ENCODE measurements around the gene PLN. TPM values are rescaled to one million over a fixed set of nuclear protein-coding genes. Genes with fewer than 3 reads are reported as not detected.

Gene PLN
- total and polyA plus RNA-seq, 2 experiments from 2014 or later, result not detected

DNA sequence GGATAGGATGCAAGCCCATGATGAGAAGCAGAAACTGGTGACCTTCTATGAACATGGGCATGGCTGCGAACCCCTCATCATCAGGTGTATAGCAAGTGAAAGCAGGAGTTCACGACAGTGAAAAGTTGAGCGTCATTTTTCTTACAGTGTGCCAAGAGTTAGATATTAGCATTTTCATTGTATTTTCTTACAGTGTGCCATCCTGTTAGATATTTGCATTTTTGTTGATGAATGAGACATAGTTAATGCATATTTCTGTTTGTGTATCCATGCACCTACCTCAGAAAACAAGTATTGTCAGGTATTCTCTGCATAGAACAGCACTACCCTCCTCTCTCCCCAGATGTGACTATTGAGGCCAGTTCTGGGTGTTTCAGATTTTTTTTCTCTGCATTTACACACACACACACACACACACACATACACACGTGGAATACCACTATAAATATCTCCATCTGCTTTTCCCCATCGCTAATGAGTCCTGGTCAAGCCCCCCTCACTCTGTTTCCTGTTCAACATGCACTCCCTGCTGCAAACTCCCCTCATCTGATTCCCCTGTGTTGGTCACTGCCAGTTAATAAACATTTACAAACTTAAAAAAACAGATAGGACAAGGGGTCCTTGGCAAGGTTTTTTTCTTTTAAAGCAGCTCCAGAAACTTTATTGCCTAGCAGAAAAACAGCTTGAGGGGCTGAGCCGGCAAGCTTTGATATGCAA, 41.7 kb downstream of the PLN start:
- no peak overlapping the region for H3K9ac ChIP-seq
- H3K27ac ChIP-seq, result 0 out of 2 replicates have a peak overlapping the region, but pooled peaks have one; percentile 11
- no peaks in the 10 kb centered on the region for H3K36me3 ChIP-seq (ENCODE audit: low read depth)
- H3K27me3 ChIP-seq (replicated peaks; ENCODE audit: insufficient read depth), result no peaks in the 10 kb centered on the region
- DNase-seq, result no peak
- peak overlapping the region; percentile 52 for H3K4me2 ChIP-seq (ENCODE audit: unreplicated experiment)
- H3K4me1 ChIP-seq (ENCODE audit: insufficient read depth), result peaks cover 14% of the 10 kb centered on the region; the same call in 1 of the 2 replicates
- peaks cover 99% of the 10 kb centered on the region for H3K79me2 ChIP-seq (ENCODE audit: insufficient read depth)
- 22 to 25% methylated on average over 6 of the region's 6 CpGs for WGBS, 2 experiments (ENCODE audit: low coverage in 1 of 2, low lambda C conversion rate in 2 of 2, missing lambda C conversion rate in 2 of 2)
- 0 out of 2 replicates have a peak, but pooled peaks cover 13% of the 10 kb centered on the region for H4K20me1 ChIP-seq (ENCODE audit: insufficient read depth)
- H2AFZ ChIP-seq, result no peak overlapping the region
- in situ Hi-C loops (cut with MboI), result loop anchor here (10.0 kb wide), 1 partner anchor 305 kb away; no protein-coding TSS in a partner anchor
- no peaks in the 10 kb centered on the region for H3K9me3 ChIP-seq (ENCODE audit: low read depth)
- peaks cover 14% of the 10 kb centered on the region for H3F3A ChIP-seq (ENCODE audit: insufficient read depth)
- TF ChIP-seq EZH2phosphoT487 (IDR thresholded peaks at IDR 0.05; ENCODE audit: insufficient read depth, low read depth), result no peak
- TF ChIP-seq EZH2 (IDR thresholded peaks at IDR 0.05; ENCODE audit: insufficient read depth, poor library complexity, severe bottlenecking), result no peak
- no peaks in the 10 kb centered on the region for H3K9me2 ChIP-seq (ENCODE audit: insufficient read depth)
- peak overlapping the region; percentile 42 for H3K4me3 ChIP-seq

DNA sequence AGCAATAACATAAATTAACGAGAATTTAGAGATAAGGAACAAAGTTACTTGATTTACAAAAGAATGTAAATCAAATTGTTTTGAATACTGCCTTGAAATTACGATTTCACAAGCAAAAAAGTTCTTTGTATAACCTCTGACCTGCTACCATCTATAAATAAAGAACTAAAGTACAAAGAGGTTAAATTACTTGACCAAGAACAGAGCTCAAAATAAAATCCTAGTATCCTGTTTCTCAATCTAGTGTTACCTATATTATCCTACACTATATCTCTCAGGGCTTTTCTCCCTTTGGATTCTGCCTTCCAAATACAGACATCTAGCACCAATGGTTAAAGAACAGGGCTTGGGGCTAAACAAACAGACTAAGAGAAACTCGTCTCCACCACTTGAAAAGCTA, 43.8 kb downstream of the PLN start:
- Histone ChIP-seq H4K20me1 (ENCODE audit: insufficient read depth) (0 out of 2 replicates have a peak, but pooled peaks cover 7% of the 10 kb centered on the region), H3K79me2 (ENCODE audit: insufficient read depth) (peaks cover 99% of the 10 kb centered on the region), H3K9me3 (ENCODE audit: low read depth) (no peaks in the 10 kb centered on the region), H3K4me1 (ENCODE audit: insufficient read depth) (peaks cover 14% of the 10 kb centered on the region; the same call in 1 of the 2 replicates), H3K4me2 (ENCODE audit: unreplicated experiment) (no peak overlapping the region), H3K9ac (no peak overlapping the region), H3F3A (ENCODE audit: insufficient read depth) (peaks cover 14% of the 10 kb centered on the region), H3K36me3 (ENCODE audit: low read depth) (no peaks in the 10 kb centered on the region), H3K4me3 (no peak overlapping the region), H3K27me3 (replicated peaks; ENCODE audit: insufficient read depth) (no peaks in the 10 kb centered on the region), H3K9me2 (ENCODE audit: insufficient read depth) (no peaks in the 10 kb centered on the region), H3K27ac (no peak overlapping the region), H2AFZ (no peak overlapping the region)
- no peak for DNase-seq
- TF ChIP-seq EZH2 (IDR thresholded peaks at IDR 0.05; ENCODE audit: insufficient read depth, poor library complexity, severe bottlenecking) (no peak), EZH2phosphoT487 (IDR thresholded peaks at IDR 0.05; ENCODE audit: insufficient read depth, low read depth) (no peak)
- 96 to 98% methylated on average over 3 of the region's 3 CpGs for WGBS, 2 experiments (ENCODE audit: low coverage in 1 of 2, low lambda C conversion rate in 2 of 2, missing lambda C conversion rate in 2 of 2)
- in situ Hi-C loops (cut with MboI), result no loop called here

DNA sequence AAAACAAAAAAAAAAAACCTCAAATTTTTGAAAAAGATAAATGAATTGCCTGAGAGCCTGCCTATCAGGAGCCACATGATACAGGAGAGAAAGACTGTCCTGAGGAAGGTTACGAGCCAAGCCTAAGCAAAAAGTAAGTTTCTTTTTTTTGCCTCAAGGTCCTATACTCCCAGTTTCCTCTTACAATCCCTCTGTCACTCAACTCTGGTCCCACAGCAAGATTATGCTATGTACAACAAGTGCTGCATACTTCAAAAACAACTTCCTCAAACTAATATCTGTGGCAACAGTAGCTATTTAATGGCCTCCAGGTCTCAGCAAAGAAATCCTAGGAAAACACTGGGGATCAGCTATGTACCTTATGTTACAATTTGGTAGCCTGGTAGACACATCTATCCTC, 46.8 kb downstream of the PLN start:
- Histone ChIP-seq H3K9me3 (ENCODE audit: low read depth) (no peaks in the 10 kb centered on the region), H4K20me1 (ENCODE audit: insufficient read depth) (0 out of 2 replicates have a peak, but pooled peaks cover 3% of the 10 kb centered on the region), H3K79me2 (ENCODE audit: insufficient read depth) (peaks cover 99% of the 10 kb centered on the region), H3K36me3 (ENCODE audit: low read depth) (no peaks in the 10 kb centered on the region), H3K4me1 (ENCODE audit: insufficient read depth) (no peaks in the 10 kb centered on the region), H3F3A (ENCODE audit: insufficient read depth) (0 out of 2 replicates have a peak, but pooled peaks cover 2% of the 10 kb centered on the region), H3K9ac (no peak overlapping the region), H3K27ac (no peak overlapping the region), H3K27me3 (replicated peaks; ENCODE audit: insufficient read depth) (no peaks in the 10 kb centered on the region), H3K4me2 (ENCODE audit: unreplicated experiment) (no peak overlapping the region), H3K4me3 (no peak overlapping the region), H3K9me2 (ENCODE audit: insufficient read depth) (no peaks in the 10 kb centered on the region), H2AFZ (no peak overlapping the region)
- no peak for TF ChIP-seq EZH2phosphoT487 (IDR thresholded peaks at IDR 0.05; ENCODE audit: insufficient read depth, low read depth)
- WGBS, 2 experiments (ENCODE audit: low coverage in 1 of 2, low lambda C conversion rate in 2 of 2, missing lambda C conversion rate in 2 of 2), result 100% methylated on average over 1 of the region's 1 CpG
- no peak for DNase-seq
- in situ Hi-C loops (cut with MboI), result no loop called here

DNA sequence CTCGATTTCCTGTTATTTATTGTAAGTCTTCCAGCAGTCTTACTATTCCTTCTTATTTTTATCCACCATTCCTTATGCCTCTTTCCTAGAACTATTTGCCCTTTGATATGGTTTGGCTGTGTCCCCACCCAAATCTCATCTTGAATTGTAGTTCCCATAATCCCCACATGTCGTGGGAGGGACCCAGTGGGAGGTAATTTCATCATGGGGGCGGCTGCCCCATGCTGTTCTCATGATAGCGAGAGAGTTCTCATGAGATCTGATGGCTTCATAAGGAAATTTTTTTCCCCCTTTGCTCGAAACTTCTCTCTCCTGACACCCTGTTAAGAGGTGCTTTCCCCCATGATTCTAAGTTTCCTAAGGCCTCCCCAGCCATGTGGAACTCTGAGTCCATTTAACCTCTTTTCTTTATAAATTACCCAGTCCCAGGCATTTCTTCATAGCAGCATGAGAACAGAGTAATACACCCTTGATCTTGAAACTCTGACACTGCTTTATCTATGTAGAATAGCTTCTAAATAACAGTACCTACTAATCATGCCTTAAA, 48.8 kb downstream of the PLN start:
- Histone ChIP-seq H3F3A (ENCODE audit: insufficient read depth) (no peaks in the 10 kb centered on the region), H3K9ac (no peak overlapping the region), H3K79me2 (ENCODE audit: insufficient read depth) (peaks cover 99% of the 10 kb centered on the region), H4K20me1 (ENCODE audit: insufficient read depth) (0 out of 2 replicates have a peak, but pooled peaks cover 3% of the 10 kb centered on the region), H3K4me1 (ENCODE audit: insufficient read depth) (no peaks in the 10 kb centered on the region), H3K4me2 (ENCODE audit: unreplicated experiment) (no peak overlapping the region), H2AFZ (no peak overlapping the region), H3K36me3 (ENCODE audit: low read depth) (no peaks in the 10 kb centered on the region), H3K27ac (no peak overlapping the region), H3K4me3 (no peak overlapping the region), H3K9me3 (ENCODE audit: low read depth) (no peaks in the 10 kb centered on the region), H3K9me2 (ENCODE audit: insufficient read depth) (no peaks in the 10 kb centered on the region), H3K27me3 (replicated peaks; ENCODE audit: insufficient read depth) (no peaks in the 10 kb centered on the region)
- WGBS, 2 experiments (ENCODE audit: low coverage in 1 of 2, low lambda C conversion rate in 2 of 2, missing lambda C conversion rate in 2 of 2), result 98 to 100% methylated on average over 5 of the region's 5 CpGs
- DNase-seq, result no peak
- in situ Hi-C loops (cut with MboI), result no loop called here
- no peak for TF ChIP-seq EZH2 (IDR thresholded peaks at IDR 0.05; ENCODE audit: insufficient read depth, poor library complexity, severe bottlenecking)
- TF ChIP-seq EZH2phosphoT487 (IDR thresholded peaks at IDR 0.05; ENCODE audit: insufficient read depth, low read depth), result no peak
